SK-N-MC (cell line): Measurements from ENCODE around the gene SLC17A1.

Source experiments
- DNase-seq: peaks from one replicate; pipeline ENCODE4 v3.0.0-alpha.2; 2011; ENCODE audit warnings: low read depth, low spot score
- H3K27ac ChIP-seq: fragments of 200-600 bp; sonication (generic); 2 replicates; pipeline ENCODE4 v1.5.1; 2016; ENCODE audit warnings: mixed run types
- H3K36me3 ChIP-seq: fragments of 200-600 bp; sonication (generic); 2 replicates; pipeline ENCODE4 v1.6.1; 2017; ENCODE audit warnings: antibody characterized with exemption, low read length, mixed read lengths; ENCODE audit not compliant: insufficient read depth
- H3K4me3 ChIP-seq: fragments of 200-600 bp; sonication (generic); 2 replicates; pipeline ENCODE4 v1.5.1; 2016
- H3K9ac ChIP-seq: fragments of 200-600 bp; sonication (generic); 2 replicates; pipeline ENCODE4 v1.8.0; 2017; ENCODE audit warnings: mixed run types, mixed read lengths; ENCODE audit not compliant: insufficient read length
- H3K9me3 ChIP-seq: fragments of 200-600 bp; sonication (generic); 2 replicates; pipeline ENCODE4 v1.6.1; 2017; ENCODE audit warnings: low read depth, mild to moderate bottlenecking, antibody characterized with exemption, low read length, moderate library complexity, mixed read lengths
- EZH2 ChIP-seq: fragments of 200-600 bp; sonication (generic); IDR thresholded peaks from one replicate; pipeline ENCODE4 v1.6.1; 2017; ENCODE audit warnings: antibody characterized with exemption
- FOXP2 ChIP-seq: optimal IDR thresholded peaks from 2 replicates; pipeline ENCODE3; 2011; ENCODE audit warnings: mild to moderate bottlenecking, moderate library complexity; ENCODE audit not compliant: insufficient read depth; ENCODE audit errors: extremely low read length, control extremely low read depth
- POLR2AphosphoS5 ChIP-seq: IDR thresholded peaks from 2 replicates; pipeline ENCODE4 v1.6.1; 2012; ENCODE audit warnings: mild to moderate bottlenecking, low read depth, low read length, borderline replicate concordance

SLC17A1 gene

GRCh38 chr6:25869840-25870239, 38.0 kb upstream of the SLC17A1 start:
- TF ChIP-seq POLR2AphosphoS5 (no peak), EZH2 (no peak), FOXP2 (no peak)
- H3K36me3 ChIP-seq, result no peaks in the 10 kb centered on the region
- H3K9me3 ChIP-seq, result no peaks in the 10 kb centered on the region
- DNase-seq, result no peak
- H3K27ac ChIP-seq, result no peak overlapping the region
- no peak overlapping the region for H3K4me3 ChIP-seq
- H3K9ac ChIP-seq, result no peak overlapping the region

GRCh38 chr6:25868436-25869183, 36.8 kb upstream of the SLC17A1 start:
- Histone ChIP-seq H3K9ac (no peak overlapping the region), H3K4me3 (no peak overlapping the region), H3K27ac (no peak overlapping the region), H3K9me3 (no peaks in the 10 kb centered on the region), H3K36me3 (no peaks in the 10 kb centered on the region)
- no peak for DNase-seq
- no peak for TF ChIP-seq EZH2
- TF ChIP-seq POLR2AphosphoS5, result no peak
- no peak for TF ChIP-seq FOXP2

GRCh38 chr6:25866011-25866410, 34.2 kb upstream of the SLC17A1 start:
- Histone ChIP-seq H3K4me3 (no peak overlapping the region), H3K9me3 (no peaks in the 10 kb centered on the region), H3K36me3 (no peaks in the 10 kb centered on the region), H3K27ac (no peak overlapping the region), H3K9ac (no peak overlapping the region)
- no peak for DNase-seq
- no peak for TF ChIP-seq EZH2
- TF ChIP-seq POLR2AphosphoS5, result no peak
- TF ChIP-seq FOXP2, result no peak

GRCh38 chr6:25863360-25863759, 31.5 kb upstream of the SLC17A1 start:
- no peak overlapping the region for H3K27ac ChIP-seq
- no peak for DNase-seq
- TF ChIP-seq EZH2, result no peak
- TF ChIP-seq FOXP2, result no peak
- TF ChIP-seq POLR2AphosphoS5, result no peak
- H3K9ac ChIP-seq, result no peak overlapping the region
- H3K4me3 ChIP-seq, result no peak overlapping the region
- no peaks in the 10 kb centered on the region for H3K36me3 ChIP-seq
- H3K9me3 ChIP-seq, result no peaks in the 10 kb centered on the region

GRCh38 chr6:25862199-25862598, 30.3 kb upstream of the SLC17A1 start:
- H3K9ac ChIP-seq, result no peak overlapping the region
- DNase-seq, result no peak
- H3K27ac ChIP-seq, result no peak overlapping the region
- H3K9me3 ChIP-seq, result no peaks in the 10 kb centered on the region
- TF ChIP-seq POLR2AphosphoS5 (no peak), EZH2 (no peak), FOXP2 (no peak)
- H3K4me3 ChIP-seq, result no peak overlapping the region
- H3K36me3 ChIP-seq, result no peaks in the 10 kb centered on the region

- TF ChIP-seq POLR2AphosphoS5 (no peak), EZH2 (no peak), FOXP2 (no peak)
- DNase-seq, result no peak
- Histone ChIP-seq H3K4me3 (no peak overlapping the region), H3K36me3 (no peaks in the 10 kb centered on the region), H3K9me3 (no peaks in the 10 kb centered on the region), H3K27ac (no peak overlapping the region), H3K9ac (no peak overlapping the region)
These were observed 20.9 kb upstream of the SLC17A1 start for GRCh38 chr6:25852756-25853155.

- Histone ChIP-seq H3K36me3 (no peaks in the 10 kb centered on the region), H3K4me3 (no peak overlapping the region), H3K9me3 (no peaks in the 10 kb centered on the region), H3K9ac (no peak overlapping the region), H3K27ac (no peak overlapping the region)
- DNase-seq, result no peak
- TF ChIP-seq FOXP2, result no peak
- no peak for TF ChIP-seq POLR2AphosphoS5
- TF ChIP-seq EZH2, result no peak
These were observed 20.1 kb upstream of the SLC17A1 start for GRCh38 chr6:25851961-25852360.

GRCh38 chr6:25844518-25844917, 12.7 kb upstream of the SLC17A1 start:
- Histone ChIP-seq H3K36me3 (no peaks in the 10 kb centered on the region), H3K9me3 (no peaks in the 10 kb centered on the region), H3K27ac (no peak overlapping the region), H3K4me3 (no peak overlapping the region), H3K9ac (no peak overlapping the region)
- DNase-seq, result no peak
- TF ChIP-seq FOXP2, result no peak

- no peaks in the 10 kb centered on the region for H3K9me3 ChIP-seq
- no peaks in the 10 kb centered on the region for H3K36me3 ChIP-seq
- DNase-seq, result no peak
- no peak for TF ChIP-seq EZH2
- TF ChIP-seq POLR2AphosphoS5, result no peak
- no peak for TF ChIP-seq FOXP2
- H3K27ac ChIP-seq, result no peak overlapping the region
- H3K9ac ChIP-seq, result no peak overlapping the region
- H3K4me3 ChIP-seq, result no peak overlapping the region
These were observed 10.7 kb upstream of the SLC17A1 start for GRCh38 chr6:25842526-25842925.
